HG02678 (cell line): Measurements from ENCODE around the gene PLCG1.
"Not testable (repeated sequence)": the region's sequence is repeated elsewhere in the genome, so short reads cannot be mapped to it uniquely, and the experiment has no call there.

Experiments used
- ATAC-seq: cut with Tn5 transposase; IDR thresholded peaks from one replicate; pipeline ENCODE4 v1.9.1; 2021; ENCODE audit warnings: mild to moderate bottlenecking, moderate library complexity; ENCODE audit not compliant: unreplicated experiment

Gene PLCG1

DNA sequence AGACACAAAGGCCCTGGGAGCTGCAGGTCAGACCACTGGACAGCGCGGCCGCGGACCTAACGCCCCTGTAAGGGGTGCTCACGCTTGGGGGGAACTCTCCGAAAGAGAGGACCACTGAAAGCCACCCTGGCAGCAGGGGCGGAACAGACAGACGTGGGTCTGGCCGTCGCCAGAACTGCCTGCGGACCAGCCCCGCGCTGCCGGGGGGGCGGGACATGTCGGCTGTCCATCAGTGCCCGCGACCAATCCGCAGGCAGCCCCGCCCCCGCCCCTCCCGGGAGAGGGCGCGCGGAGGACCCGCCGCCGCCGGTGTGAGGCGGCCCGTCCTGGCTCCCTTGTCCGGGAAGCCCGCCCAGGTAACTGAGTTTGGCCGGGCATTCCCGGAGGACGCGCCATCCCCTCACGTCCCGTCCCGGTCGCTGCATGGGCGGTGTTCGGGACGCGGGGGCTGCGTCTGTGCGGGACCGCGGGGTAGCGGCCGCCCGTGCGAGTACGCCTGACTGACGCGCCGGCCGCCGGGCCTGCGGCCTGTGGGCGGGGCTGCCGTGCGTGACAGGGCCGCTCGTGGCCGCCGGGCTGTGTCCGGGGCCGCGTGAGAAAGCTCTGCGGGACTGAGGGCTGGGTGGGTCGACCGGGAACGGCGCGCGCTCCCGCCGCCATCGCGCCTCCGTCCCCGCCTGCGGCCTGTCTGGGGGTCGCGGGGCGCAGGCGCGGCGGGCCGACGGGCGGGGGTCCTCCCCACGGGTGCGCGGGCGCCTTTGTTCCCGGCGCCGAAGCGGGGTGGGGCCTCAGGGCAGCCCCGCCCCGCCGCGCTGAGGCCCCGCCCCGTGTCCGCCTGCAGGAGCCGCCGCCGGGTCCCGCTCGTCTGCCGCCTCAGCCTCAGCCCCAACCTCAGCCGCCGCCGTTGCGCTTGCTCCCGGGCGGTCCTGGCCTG is at the start of gene PLCG1:
PLCG1 (plus strand) TSS at position 864 of the 934 bp plus-strand sequence. CDS start 99 bp downstream, outside the sequence.
- peak; percentile 62 for ATAC-seq

DNA sequence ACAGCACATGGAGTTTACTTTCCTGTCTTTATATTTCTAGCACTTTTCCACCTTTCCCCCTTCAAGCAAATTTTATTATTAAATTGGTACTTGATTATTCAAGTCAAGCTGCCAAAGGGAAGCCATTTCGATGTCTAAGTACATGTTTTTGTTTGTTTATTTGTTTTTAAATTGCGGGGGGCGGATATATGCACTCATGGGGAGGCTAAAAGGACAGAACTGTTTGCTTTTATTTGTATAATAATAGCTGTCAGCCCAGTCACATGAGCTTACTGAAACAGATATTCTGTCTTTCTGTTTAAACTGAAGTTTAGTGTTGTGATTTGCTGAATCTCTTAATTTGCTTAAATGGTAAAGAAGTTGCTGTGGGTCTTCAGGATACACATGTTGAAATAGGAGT is 49.6 kb upstream of the PLCG1 start:
- no peak for ATAC-seq

DNA sequence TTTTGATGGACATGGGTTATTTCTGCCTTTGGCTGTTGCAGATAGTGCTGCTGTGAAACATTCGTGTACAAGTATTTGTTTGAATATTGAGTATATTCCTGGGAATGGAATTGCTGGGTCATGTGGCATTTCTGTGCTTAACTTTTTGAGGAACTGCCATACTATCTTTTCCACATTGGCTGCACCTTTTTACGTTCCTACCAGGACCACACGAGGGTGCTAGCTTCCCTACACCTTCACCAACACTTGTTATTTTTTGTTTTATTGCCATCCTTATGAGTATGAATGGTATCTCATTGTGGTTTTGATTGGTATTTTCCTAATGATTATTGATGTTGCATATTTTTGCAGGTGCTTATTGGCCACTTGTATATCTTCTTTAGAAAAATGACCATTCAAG is 47.8 kb upstream of the PLCG1 start:
- no peak for ATAC-seq

DNA sequence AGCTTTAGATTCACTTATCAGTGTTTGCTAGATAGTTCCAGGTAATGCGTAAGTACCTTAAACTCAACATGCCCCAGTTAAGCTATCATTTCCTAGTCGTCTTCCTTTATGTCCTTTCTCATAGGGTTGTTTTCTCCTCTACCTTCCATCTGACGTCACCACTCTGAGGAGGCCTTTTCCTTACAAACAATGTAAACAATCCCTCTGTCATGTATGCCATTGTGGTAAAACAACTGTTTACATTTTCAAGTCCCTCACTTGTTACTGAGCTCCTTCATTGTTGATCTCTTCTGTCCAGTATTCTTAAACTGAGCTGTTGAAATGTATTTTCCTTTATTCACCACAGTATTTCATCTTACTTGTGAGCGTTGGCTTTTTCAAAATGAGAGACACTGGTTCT is 45.4 kb upstream of the PLCG1 start:
- ATAC-seq = no peak

DNA sequence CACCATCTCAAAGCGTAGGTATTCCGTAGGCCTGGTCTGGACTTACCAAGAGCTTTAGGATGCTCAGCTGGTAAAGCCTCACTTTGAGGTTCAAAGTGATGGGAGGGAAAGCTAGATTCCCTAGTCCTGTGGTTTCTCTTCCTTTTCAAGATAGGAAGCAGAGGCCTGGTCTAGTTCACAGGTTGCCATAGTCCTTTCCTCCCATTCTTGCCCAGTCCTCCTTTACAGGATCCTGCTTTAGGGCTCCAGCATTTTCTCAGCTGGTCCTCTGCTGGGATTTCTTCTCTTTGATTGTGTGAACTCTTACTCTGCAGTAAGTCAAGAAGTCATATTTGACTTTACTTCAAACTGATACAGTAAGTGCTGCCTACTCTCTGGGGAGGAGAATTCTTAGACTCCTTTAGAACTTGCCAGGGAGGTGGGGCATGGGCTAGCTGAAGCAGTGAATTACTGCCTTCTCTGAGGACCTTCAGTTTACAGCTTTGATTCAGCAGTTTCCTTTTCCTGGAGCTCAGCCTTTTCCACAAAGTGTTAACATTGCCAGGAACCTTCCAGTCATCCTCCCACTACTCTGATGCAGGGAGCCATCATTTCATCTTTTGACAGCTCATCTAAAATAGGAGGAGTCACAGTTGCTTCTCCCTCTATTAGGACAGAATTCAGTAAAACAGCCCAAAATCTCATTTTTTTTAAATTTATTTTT is 42.8 kb upstream of the PLCG1 start:
- no peak for ATAC-seq

DNA sequence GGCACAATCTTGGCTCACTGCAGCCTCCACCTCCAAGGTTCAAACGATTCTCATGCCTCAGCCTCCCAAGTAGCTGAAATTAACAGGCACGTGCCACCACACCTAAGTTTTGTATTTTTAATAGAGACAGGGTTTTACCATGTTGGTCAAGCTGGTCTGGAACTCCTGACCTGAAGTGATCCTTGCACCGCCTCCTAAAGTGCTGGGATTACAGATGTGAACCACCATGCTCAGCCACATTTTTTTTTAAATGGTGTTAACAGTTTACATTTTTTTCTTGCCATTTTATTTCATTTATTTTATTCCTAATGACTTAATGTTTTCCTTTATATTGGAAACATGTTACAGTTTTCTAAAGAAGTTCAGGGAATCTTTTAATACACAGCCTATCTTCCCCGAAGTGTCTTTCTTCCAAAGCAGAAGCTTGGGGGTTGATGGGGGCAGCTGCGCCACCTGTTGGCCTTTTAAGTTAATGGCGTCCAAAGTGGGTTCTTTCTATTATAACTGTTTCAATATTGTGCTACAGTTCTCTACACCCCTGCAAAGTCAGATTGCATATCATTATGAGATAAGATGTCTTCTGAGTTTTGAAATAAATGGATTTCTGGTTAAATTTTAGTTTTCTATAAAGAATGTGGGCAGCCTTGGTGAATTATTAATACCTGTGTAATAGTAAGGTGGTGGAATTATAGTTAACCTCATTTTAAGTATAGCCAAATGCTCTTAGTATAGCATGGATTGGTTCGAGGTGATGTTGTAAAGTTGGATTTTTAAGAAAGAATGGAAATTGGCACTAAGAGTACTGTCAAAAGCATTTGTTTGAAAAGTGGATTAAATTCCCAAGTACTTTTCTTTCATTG is 42.0 kb upstream of the PLCG1 start:
- ATAC-seq = no peak

DNA sequence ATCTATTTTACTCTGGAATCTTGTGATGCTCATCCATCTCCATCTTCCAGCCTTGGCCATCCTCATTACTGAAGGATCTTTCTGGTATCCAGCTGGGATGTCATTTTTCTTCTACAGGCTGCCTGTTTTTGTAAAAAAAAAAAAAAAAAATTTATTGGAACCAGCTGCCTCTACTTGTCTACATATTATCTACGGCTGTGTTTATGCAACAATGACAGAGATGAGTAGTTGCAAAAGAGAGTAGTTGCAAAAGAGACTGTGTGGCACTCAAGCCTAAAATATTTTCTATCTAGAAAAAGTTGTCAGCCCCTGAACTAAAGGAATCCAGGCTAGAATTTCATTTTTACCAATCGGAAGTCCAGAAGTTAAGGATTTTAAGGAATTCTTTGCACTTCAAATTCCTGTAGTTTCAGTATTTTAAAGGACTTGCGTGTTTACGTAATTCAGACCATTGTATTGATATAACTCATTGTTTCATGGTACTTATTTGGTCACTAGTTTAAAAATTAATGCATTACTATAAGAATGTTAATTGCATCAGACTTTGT is 38.6 kb upstream of the PLCG1 start:
- no peak for ATAC-seq

DNA sequence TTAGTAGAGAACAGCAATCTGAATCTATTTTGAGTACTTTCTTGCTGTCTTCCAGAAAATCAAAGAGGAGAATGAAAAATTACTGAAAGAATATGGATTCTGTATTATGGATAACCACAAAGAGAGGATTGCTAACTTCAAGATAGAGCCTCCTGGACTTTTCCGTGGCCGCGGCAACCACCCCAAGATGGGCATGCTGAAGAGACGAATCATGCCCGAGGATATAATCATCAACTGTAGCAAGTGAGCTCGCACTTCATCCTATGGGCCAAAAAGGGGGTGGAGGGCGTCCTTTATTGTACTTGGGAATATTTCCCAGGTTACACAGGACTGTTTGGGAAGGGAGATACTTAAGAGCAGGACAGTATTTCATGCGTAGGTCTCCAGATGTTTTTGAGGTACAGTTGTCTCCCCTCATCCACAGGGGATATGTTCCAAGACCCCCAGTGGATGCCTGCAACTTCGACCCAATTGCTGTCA is 37.3 kb upstream of the PLCG1 start:
- no peak for ATAC-seq

DNA sequence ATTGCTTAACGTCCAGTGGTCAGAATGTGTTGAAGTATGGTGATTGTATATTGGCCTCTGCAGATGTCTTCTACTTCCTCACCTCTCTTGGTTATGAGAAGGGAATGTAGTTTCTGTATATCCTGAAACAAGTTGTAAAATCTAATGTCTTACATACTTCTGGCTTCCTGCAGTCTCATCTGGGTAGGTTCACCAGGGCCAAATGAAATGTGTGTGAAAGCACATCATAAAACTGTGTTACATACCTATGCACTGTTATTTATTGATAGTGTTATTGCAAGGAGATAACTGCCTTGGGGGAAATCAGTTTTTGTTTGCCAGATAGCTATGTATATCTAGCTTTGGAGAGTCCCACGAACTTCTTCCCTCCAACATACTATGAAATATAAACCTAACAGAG is 35.7 kb upstream of the PLCG1 start:
- no peak for ATAC-seq

DNA sequence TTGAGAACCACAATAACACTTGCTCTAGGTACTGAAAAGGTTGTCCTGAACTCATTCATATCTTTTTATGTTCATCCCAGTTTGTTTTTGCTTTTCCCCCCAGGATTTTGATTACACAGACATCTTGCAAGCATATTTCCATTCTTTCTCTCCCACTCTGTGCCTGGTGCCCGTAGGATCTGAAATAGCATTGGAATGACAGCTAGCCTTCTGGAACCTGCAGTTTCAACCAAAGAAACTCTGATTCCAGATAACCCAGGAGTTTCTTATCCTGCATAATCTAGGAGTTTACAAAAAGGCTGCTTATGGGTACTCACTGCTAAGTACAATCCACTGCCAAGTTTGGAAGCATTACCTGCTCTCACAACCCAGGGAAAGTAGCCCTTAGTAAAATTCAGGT is 28.8 kb upstream of the PLCG1 start:
- ATAC-seq = no peak

DNA sequence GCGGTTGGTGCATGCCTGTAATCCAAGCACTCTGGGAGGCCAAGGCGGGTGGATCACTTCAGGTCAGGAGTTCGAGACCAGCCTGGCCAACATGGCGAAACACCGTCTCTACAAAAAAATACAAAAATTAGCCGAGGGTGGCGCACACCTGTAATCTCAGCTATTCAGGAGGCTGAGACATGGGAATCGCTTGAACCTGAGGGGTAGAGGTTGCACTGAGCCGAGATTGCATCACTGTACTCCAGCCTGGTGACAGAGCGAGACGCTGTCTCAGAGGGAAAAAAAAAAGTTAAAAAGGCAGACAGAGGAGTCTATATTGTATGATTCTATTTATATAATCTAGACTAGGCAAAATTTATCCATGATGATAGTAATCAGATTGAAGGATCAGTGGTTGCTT is 27.3 kb upstream of the PLCG1 start:
- ATAC-seq = no peak

DNA sequence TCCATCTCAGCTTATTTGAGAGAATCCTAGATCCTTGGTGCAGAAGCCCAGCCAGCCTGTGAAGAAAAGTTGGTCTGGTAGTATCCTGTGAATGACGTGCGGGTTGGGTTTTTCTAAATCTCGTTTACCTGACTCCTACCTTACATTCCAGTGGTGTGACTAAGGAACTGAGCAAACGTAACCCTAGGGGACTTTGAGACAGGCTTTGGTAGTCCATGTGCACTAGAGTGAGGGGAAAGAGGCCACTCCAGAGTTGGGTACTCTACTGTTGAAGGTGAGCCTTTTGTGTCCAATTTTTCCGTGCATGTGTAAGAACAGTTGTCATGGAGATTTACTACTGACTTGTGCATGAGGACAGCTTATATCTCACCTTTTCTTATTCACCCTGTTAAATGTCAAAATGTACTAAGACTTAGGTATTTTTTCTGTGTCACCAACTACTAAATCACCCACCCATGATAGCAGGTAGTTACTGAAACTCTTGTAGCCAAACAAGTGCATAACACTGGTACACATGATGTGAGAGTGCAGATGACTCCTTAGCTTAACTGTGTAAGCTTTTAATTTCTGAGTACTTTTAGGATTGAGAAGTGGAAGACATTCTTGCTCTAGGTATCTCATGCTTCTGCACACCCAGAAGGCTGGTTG is 26.3 kb upstream of the PLCG1 start:
- ATAC-seq = no peak

DNA sequence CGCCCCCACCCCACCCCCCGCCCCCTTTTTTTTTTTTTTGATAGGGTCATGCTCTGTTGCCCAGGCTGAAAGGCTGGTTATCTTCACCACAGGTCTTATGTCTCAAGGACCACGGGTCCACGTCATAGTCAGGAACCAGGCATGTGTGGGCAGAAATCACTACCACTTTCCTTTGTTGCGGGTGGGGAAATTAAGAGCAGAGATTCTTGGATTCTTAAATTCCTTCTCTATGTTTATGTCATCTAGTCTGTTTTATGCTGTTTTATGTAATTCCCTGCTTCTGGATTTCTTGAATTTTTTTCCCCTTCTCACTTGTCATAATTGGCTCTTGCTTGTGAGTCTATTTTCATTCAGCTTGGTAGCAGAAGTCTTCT is 25.8 kb upstream of the PLCG1 start:
- no peak for ATAC-seq

DNA sequence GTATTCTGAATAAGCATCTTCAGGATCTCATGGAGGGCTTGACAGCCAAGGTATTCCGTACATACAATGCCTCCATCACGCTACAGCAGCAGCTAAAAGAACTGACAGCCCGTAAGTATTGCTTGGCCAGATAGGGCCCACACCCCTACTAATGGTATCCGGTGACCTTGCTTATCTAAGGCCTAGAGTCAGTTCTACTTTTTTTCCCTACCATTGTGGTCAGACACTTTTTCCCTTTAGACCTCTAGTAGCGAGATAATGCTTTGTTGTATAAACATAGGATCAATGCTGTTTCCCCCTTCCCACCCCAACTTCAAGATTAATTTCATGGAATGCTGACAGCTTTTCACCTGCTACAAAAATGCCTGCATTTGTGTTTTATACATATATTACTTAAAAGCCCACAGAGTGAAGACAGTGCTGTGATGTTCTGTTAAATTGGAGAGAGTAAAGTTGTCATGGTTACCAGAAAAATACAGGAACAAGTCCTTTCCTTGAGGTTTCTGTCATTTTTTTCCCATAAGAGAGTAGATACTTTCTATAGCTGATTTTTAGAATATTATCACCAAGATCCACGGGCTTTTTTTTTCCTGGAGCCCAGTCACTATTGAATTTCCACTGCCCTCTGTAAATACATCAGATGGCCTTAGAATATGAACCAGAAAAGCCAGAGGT is 20.9 kb upstream of the PLCG1 start:
- no peak for ATAC-seq

DNA sequence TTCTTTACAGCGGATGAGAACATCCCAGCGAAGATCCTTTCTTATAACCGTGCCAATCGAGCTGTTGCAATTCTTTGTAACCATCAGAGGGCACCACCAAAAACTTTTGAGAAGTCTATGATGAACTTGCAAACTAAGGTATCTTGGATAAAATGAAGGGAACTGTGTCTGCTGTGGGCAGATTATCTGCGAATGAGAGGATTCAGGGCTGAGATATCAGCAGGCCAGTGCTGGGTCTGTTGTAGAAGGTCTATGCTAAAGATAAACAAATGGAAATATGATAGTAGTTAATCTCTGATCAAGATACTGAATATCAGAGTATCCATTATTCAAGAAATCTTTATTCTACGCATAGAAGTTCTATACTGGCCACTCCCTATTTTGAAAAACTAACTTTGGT is 19.2 kb upstream of the PLCG1 start:
- ATAC-seq = not testable (repeated sequence)

DNA sequence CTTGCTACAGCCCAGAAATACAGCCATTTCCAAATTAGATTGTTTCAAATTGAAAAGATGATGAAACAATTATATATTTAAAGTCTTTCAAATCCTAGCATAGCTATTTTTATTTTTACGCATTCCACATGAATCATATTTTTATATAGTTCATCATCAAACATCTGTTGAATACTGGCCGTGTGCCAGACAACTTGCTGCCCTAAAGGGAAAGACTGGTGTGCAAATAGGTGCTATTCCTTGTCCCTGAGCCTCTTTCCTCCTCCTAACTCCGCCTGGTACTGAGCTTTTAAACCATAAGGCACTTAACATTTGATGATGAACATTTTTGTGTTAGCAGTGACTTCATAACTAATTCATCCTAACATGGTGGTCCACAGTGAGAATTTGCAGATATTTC is 18.7 kb upstream of the PLCG1 start:
- ATAC-seq = no peak

DNA sequence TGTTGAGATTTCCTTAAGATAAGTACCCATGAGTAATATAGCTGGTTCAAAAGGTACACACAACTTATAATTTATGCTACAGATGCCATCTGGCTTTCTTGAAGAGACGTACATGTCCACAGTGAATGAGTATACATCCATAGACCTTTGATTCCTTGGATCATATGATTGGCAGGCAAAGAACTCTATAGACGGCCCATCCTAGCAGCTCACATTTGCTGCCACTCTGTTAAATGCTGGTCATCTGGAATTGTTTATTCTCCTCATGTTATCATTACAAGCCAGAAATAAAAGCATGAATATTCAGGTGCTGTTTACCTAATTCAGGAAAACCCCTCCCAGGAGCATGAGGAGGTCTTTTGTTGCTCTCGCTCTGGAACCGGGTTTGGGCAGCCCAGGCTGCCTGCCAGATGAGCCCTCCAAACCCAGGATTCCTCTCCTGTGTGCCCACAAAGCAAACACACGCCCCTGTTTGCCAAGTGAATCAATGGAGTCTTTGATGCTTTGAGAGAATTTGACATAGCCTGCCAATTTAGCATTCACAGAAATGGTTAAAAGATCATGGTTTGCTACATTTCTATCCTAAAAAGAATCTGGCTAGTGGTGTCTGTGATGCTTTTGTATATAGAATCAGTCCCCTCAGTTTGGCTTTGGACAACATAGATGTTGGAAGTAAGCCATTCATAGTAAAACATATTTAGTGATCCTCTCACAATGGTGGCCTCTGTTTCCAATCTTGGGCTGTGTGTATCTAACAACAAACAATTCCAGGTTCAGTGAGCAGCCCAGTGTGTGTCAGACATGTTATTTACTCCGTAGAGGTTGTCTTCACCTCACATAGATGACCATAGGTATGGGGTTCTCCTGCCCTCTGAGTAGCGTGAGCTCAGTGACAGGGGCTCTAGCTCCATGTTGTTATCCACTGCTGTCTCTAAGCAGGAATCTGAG is 17.5 kb upstream of the PLCG1 start:
- ATAC-seq = no peak

DNA sequence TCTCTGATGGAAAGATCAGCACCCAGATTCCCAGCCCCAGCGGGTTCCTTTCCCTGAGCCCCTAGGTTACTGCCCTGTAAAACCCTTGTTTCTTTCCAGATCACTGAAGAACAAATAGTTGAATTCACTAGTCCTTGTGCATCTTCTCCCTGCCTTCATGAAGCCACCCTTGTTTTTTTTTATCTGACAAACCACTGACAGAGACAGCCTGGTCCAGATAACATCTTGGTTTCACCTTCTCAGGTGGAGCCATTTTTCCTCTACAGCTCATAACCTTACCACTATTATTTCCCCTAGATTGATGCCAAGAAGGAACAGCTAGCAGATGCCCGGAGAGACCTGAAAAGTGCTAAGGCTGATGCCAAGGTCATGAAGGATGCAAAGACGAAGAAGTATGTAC is 15.9 kb upstream of the PLCG1 start:
- ATAC-seq = no peak

DNA sequence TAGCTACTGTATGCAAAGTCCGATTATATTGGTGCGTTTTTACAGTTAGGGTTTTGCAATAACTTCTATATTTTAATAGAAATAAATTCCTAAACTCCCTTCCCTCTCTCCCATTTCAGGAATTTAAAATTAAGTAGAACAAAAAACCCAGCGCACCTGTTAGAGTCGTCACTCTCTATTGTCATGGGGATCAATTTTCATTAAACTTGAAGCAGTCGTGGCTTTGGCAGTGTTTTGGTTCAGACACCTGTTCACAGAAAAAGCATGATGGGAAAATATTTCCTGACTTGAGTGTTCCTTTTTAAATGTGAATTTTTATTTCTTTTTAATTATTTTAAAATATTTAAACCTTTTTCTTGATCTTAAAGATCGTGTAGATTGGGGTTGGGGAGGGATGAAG is 13.7 kb upstream of the PLCG1 start:
- ATAC-seq = no peak
